ENCODE data around the gene OS9. TPM values are rescaled to one million over a fixed set of nuclear protein-coding genes. Genes with fewer than 3 reads are reported as not detected.

The OS9 gene, protein sequence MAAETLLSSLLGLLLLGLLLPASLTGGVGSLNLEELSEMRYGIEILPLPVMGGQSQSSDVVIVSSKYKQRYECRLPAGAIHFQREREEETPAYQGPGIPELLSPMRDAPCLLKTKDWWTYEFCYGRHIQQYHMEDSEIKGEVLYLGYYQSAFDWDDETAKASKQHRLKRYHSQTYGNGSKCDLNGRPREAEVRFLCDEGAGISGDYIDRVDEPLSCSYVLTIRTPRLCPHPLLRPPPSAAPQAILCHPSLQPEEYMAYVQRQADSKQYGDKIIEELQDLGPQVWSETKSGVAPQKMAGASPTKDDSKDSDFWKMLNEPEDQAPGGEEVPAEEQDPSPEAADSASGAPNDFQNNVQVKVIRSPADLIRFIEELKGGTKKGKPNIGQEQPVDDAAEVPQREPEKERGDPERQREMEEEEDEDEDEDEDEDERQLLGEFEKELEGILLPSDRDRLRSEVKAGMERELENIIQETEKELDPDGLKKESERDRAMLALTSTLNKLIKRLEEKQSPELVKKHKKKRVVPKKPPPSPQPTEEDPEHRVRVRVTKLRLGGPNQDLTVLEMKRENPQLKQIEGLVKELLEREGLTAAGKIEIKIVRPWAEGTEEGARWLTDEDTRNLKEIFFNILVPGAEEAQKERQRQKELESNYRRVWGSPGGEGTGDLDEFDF
- 116 to 127 TPM (median 119 TPM) in 5 replicates for total RNA-seq (2022; extraction: Qiagen RNA extraction; ENCODE audit: low read depth)

DNA sequence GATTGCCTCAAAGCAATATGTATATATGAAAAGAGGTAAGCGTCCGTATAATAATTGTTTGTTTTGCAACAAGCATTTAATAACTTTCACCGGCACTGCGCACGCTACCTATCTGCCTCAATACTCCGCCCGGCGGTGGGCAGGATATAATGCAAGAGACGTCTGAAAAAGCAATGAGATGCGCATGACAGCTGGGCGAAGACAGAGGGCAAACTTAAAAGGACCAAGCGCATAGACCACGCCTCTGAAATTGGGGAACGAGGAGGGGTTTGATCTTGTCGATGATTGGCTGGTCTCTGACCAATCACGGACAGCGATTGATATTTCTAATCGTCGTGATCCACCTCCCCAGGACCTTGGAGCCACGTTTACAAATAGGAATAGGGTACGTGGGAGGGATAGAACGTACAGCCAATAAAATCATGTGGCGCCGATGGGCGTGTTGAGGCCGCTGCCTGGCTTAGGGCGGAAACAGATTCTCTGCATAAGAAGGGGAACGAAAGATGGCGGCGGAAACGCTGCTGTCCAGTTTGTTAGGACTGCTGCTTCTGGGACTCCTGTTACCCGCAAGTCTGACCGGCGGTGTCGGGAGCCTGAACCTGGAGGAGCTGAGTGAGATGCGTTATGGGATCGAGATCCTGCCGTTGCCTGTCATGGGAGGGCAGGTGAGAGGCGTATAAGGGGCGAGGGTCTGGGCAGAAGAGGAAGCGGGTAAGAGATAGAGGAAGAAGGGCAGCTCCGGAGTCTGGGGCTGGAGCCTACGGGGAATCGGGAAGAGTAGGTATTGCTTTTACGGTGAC, at the start of gene OS9:
Gene OS9, plus strand, starts transcription at position 474 of the 800 bp plus-strand sequence. Its CDS starts 30 bp downstream, at position 504.

DNA sequence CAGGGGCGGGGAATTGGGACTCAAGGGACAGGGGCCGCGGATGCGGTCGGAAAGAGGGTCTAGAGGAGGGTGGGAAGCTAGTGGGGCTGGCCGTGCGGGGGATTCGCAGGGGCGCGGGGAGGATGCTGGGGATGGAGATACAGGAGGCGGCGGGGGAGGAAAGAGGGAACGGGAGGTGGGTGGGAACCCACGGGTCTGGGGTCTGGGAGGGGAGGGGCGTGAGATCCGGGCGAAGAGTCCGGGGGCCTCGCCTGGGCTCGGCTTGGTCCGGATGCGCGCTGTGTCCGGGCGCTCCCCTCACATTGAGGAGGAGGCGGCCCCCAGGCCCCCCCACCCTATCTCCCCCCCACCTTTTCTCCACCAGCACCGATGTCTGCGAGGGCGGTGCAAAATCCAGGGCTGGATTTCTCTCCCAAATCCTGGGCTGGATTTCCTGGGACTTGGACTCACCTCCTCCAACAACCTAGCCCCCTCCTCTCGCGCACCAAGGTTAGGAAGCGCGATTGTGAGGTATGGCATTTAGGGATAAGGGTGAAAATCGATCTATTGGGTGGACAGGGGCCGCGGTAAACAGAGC, 44.8 kb downstream of the OS9 start, which contains the start of gene AGAP2:
Gene AGAP2, minus strand, starts transcription at position 82 of the 577 bp plus-strand sequence. CDS start 496 bp downstream, outside the sequence.

GRCh38 chr12:57744777-57745484, 51.0 kb downstream of the OS9 start, which contains the start of gene TSPAN31:
Gene TSPAN31, plus strand, starts transcription at chr12:57745039. Its CDS starts 116 bp downstream, at chr12:57745155.

DNA sequence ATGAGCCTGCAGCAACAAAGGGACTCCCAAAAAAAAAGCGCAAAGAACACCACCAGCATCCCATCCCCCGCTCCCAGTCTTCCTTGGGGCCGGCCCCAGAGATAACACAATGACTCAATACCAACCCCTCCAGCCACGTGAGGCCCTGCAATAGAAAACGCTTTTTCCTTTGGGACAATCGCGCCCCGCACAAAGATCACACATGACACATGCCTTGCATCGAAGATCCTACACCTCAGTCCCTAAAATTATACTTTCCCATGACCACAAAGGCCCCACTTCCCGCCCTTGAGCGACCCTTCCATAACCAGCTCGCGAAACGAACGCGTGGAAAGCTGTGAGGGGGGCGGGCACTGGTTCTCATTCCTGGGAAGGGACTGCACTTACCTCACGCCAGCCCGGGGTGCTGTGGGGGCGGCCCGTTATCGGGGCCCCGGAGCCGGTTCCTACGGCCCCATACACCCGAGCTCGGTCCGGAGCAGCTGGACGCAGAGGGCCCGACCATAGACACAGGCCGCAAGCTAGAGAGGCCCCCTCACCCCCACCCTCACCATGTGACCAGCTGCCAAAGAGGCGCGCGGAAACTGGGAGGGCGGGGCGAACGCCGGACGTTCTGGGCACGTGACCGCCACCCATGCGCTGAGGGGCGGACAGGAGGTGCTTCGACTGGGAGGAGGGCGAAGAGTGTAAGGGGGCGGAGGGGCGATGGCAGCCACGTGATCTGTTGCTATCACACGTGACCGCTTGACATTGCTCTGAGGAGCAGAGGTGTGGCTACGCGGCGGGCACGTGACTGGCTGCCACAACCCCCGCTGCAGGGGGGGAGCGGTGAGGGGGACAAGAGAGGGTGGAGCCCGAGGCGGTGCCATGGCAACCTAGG, 58.1 kb downstream of the OS9 start, which contains the start of gene CDK4:
Gene CDK4, minus strand, starts transcription at position 523 of the 880 bp plus-strand sequence. CDS start 593 bp downstream, outside the sequence.

DNA sequence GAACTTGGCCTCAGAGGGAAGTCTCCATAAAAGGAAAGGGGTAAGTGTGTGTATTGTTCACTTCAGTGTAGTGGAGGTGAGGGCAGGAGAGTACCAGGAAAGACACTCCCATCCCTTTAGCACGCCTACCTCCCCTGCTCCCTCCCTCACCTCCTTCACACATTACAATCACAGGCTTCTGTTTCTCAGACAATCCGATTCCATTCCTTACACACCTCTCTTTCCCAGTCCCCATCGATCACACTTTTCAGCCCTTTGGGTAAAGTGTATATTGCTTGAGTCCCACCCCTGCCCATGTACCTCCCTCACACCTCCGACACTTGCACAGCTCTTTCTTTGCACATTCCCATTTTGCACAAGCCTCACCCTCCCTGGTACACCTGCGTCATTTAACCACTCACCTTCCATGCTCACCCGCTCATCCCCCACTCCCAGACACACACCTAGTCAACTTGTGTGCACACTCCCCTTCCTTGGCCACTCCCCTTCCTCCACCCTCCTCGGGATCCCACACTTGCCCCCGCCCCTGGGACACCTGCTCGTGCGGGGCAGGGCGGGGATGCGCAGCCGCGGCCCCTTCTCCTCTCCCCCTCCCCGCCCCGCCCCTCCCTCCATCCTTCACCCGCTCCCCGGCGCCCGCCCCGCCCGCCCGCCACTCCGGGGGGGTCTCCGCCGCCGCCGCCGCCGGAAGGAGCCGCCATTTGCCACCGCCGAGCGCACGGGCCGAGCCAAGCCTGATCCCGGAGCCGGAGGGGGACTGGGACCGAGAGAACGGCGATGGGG, 60.7 kb downstream of the OS9 start, which contains the start of gene MARCHF9:
Gene MARCHF9, plus strand, starts transcription at position 693 of the 783 bp plus-strand sequence. CDS start 426 bp downstream, outside the sequence.

DNA sequence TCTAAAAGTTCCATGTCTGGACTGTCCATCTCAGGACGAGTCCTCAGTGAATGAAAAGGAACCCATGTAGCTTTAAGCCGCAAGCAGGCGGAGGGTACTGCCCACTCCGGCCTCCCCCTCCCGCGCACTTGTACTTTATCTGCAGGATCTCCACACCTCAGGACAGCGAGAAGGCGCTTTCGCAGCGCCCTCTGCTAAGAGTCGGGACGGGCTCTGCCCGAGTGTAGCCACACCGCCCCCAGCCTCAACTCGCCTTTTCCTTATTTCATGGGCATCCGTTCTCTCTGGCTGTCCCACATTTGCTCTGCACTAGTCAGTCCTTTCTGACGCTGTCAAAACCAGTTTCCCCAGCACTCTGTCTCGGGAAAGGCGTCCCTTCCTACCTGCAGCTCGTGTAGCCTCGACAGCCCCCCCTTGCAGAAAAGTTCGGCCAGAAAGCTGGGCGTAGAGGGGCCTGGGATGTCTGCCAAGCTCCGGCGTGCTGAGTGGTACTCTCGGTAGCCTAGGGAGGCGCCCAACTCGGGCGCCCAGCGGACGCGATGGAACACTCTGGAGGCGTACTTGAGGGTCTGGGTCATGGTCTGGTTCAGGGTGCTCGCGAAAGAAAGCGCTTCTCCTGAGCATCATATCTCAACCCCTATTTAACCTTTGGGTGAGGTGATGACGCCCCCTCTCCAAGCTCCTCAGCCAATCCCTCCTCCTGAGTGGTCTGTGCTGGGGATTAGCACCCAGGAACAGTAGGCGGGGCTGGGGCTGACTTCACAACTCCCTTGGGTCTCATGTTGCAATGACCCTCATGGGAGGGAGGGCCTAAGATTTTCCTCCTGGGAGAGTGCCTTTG, 72.8 kb downstream of the OS9 start, which contains the start of gene CYP27B1:
Gene CYP27B1, minus strand, starts transcription at position 615 of the 841 bp plus-strand sequence. Its CDS starts 37 bp downstream, at position 578.

Other genes with a start within 250 kb of the OS9 start
- gene INHBE, start 238.8 kb upstream of the OS9 start, total RNA-seq (2022; extraction: Qiagen RNA extraction; ENCODE audit: low read depth): 0.07 to 0.20 TPM (median 0.13 TPM) in 4 of 5 replicates, not detected in the other
- 7.1 to 13.9 TPM (median 12.0 TPM) in 5 replicates for gene GLI1, start 234.3 kb upstream of the OS9 start, total RNA-seq (2022; extraction: Qiagen RNA extraction; ENCODE audit: low read depth)
- 0.20 to 0.91 TPM (median 0.40 TPM) in 5 replicates for gene ARHGAP9, start 214.3 kb upstream of the OS9 start, total RNA-seq (2022; extraction: Qiagen RNA extraction; ENCODE audit: low read depth)
- gene MARS1, start 206.1 kb upstream of the OS9 start, total RNA-seq (2022; extraction: Qiagen RNA extraction; ENCODE audit: low read depth): 151 to 225 TPM (median 156 TPM) in 5 replicates
- gene DDIT3, start 173.6 kb upstream of the OS9 start, total RNA-seq (2022; extraction: Qiagen RNA extraction; ENCODE audit: low read depth): 35.7 to 48.5 TPM (median 39.1 TPM) in 5 replicates
- gene MBD6, start 171.3 kb upstream of the OS9 start, total RNA-seq (2022; extraction: Qiagen RNA extraction; ENCODE audit: low read depth): 23.2 to 32.2 TPM (median 27.5 TPM) in 5 replicates
- 112 to 184 TPM (median 114 TPM) in 5 replicates for gene DCTN2, start 146.9 kb upstream of the OS9 start, total RNA-seq (2022; extraction: Qiagen RNA extraction; ENCODE audit: low read depth)
- gene KIF5A, start 144.1 kb upstream of the OS9 start, total RNA-seq (2022; extraction: Qiagen RNA extraction; ENCODE audit: low read depth): 0.17 to 0.31 TPM (median 0.23 TPM) in 5 replicates
- 36.3 to 44.3 TPM (median 42.6 TPM) in 5 replicates for gene PIP4K2C, start 102.9 kb upstream of the OS9 start, total RNA-seq (2022; extraction: Qiagen RNA extraction; ENCODE audit: low read depth)
- 14.4 to 21.2 TPM (median 18.1 TPM) in 5 replicates for gene DTX3, start 89.3 kb upstream of the OS9 start, total RNA-seq (2022; extraction: Qiagen RNA extraction; ENCODE audit: low read depth)
- 4.8 to 7.0 TPM (median 6.8 TPM) in 5 replicates for gene ARHGEF25, start 82.7 kb upstream of the OS9 start, total RNA-seq (2022; extraction: Qiagen RNA extraction; ENCODE audit: low read depth)
- gene B4GALNT1, start 60.9 kb upstream of the OS9 start, total RNA-seq (2022; extraction: Qiagen RNA extraction; ENCODE audit: low read depth): 36.6 to 54.4 TPM (median 48.1 TPM) in 5 replicates
- gene AGAP2, start 44.6 kb downstream of the OS9 start, total RNA-seq (2022; extraction: Qiagen RNA extraction; ENCODE audit: low read depth): 0.13 to 0.20 TPM (median 0.16 TPM) in 5 replicates
- gene TSPAN31, start 50.9 kb downstream of the OS9 start, total RNA-seq (2022; extraction: Qiagen RNA extraction; ENCODE audit: low read depth): 15.7 to 20.4 TPM (median 17.0 TPM) in 5 replicates
- 259 to 307 TPM (median 276 TPM) in 5 replicates for gene CDK4, start 58.2 kb downstream of the OS9 start, total RNA-seq (2022; extraction: Qiagen RNA extraction; ENCODE audit: low read depth)
- gene MARCHF9, start 61.0 kb downstream of the OS9 start, total RNA-seq (2022; extraction: Qiagen RNA extraction; ENCODE audit: low read depth): 6.1 to 8.8 TPM (median 7.5 TPM) in 5 replicates
- gene CYP27B1, start 72.9 kb downstream of the OS9 start, total RNA-seq (2022; extraction: Qiagen RNA extraction; ENCODE audit: low read depth): 1.4 to 3.7 TPM (median 2.3 TPM) in 5 replicates
- gene METTL1, start 78.0 kb downstream of the OS9 start, total RNA-seq (2022; extraction: Qiagen RNA extraction; ENCODE audit: low read depth): 51.0 to 61.9 TPM (median 57.7 TPM) in 5 replicates
- 4.2 to 7.1 TPM (median 6.1 TPM) in 5 replicates for gene EEF1AKMT3, start 78.5 kb downstream of the OS9 start, total RNA-seq (2022; extraction: Qiagen RNA extraction; ENCODE audit: low read depth)
- 69.5 to 78.2 TPM (median 73.9 TPM) in 5 replicates for gene TSFM, start 88.7 kb downstream of the OS9 start, total RNA-seq (2022; extraction: Qiagen RNA extraction; ENCODE audit: low read depth)
- gene AVIL, start 124.6 kb downstream of the OS9 start, total RNA-seq (2022; extraction: Qiagen RNA extraction; ENCODE audit: low read depth): 0.31 to 0.78 TPM (median 0.53 TPM) in 5 replicates
- 44.5 to 56.2 TPM (median 52.3 TPM) in 5 replicates for gene CTDSP2, start 152.6 kb downstream of the OS9 start, total RNA-seq (2022; extraction: Qiagen RNA extraction; ENCODE audit: low read depth)
- gene ATP23, start 247.4 kb downstream of the OS9 start, total RNA-seq (2022; extraction: Qiagen RNA extraction; ENCODE audit: low read depth): 4.5 to 7.7 TPM (median 5.3 TPM) in 5 replicates